A549 (cell line): ENCODE results near the gene GALR1. TPM values are rescaled to one million over a fixed set of nuclear protein-coding genes. Genes with fewer than 3 reads are reported as not detected.
A peak's percentile ranks its signal among the peaks of the same experiment; 100 is the strongest.

Experiments
- ATAC-seq, 2 experiments: fragments of 200-7000 bp in 1 of 2; fragments of >200 bp in 1 of 2; cut with Nextera tagmentation in 1 of 2; cut with Tn5 transposase in 1 of 2; 3 replicates each; pipeline versions ENCODE4 v1.8.0 to v1.9.1; 2018 to 2020; ENCODE audit warnings: mild to moderate bottlenecking in 1 of 2, moderate library complexity in 1 of 2
- CTCF ChIA-PET: fragments of 300-600 bp; sonication (Branson Sonifier 250); formaldehyde crosslinking; extraction: SDS; loops from one replicate; lab custom pipeline; 2021; ENCODE audit warnings: antibody characterized with exemption, inconsistent platforms; lab: Yijun Ruan, JAX
- POLR2A ChIA-PET: fragments of 350-600 bp; formaldehyde crosslinking; extraction: SDS; loops from one replicate; lab custom pipeline; 2021; ENCODE audit warnings: antibody characterized with exemption, inconsistent platforms; lab: Yijun Ruan, JAX
- DNase-seq, 2 experiments: peaks; one replicate each; pipeline versions ENCODE4 v3.0.0 to v3.0.0-alpha.2; 2011 to 2016; ENCODE audit warnings: low read depth in 1 of 2, low spot score in 1 of 2
- FAIRE-seq: peaks from 2 replicates; lab custom pipeline; 2011; peaks lifted over from hg19 to GRCh38; lab: Jason Lieb, UNC
- H3K27ac ChIP-seq, 2 experiments: fragments of >200 bp; sonication (Bioruptor Twin); formaldehyde crosslinking; 3 replicates each; pipeline ENCODE4 v1.5.1; 2016 to 2017
- H3K4me1 ChIP-seq: fragments of >200 bp; sonication (Bioruptor Twin); formaldehyde crosslinking; 3 replicates; pipeline ENCODE4 v1.6.1; 2016
- H3K4me2 ChIP-seq: fragments of >200 bp; sonication (Bioruptor Twin); formaldehyde crosslinking; 3 replicates; pipeline ENCODE4 v1.6.1; 2016
- H3K4me3 ChIP-seq: fragments of >200 bp; sonication (Bioruptor Twin); formaldehyde crosslinking; 3 replicates; pipeline ENCODE4 v1.5.1; 2016
- H3K9me3 ChIP-seq: fragments of >200 bp; sonication (Bioruptor Twin); formaldehyde crosslinking; 3 replicates; pipeline ENCODE4 v1.6.1; 2016
- CBX2 ChIP-seq: fragments of 200-600 bp; sonication (generic); IDR thresholded peaks from 2 replicates; pipeline ENCODE4 v1.6.1; 2016; ENCODE audit warnings: low read depth, mild to moderate bottlenecking, borderline replicate concordance
- EP300 ChIP-seq, 2 experiments: fragments of >200 bp; sonication (Bioruptor Twin); formaldehyde crosslinking; IDR thresholded peaks; 2 replicates in 1 of 2; 3 replicates in 1 of 2; pipeline ENCODE4 v1.6.1; 2016 to 2017
- FOSL2 ChIP-seq, 2 experiments: fragments of 450-650 bp in 1 of 2; fragments of >200 bp in 1 of 2; sonication (Bioruptor Twin) in 1 of 2; formaldehyde crosslinking; IDR thresholded peaks; 2 replicates each; pipeline versions ENCODE4 v1.5.0 to v1.6.1; 2016 to 2020; ENCODE audit warnings: mild to moderate bottlenecking in 1 of 2, moderate library complexity in 1 of 2
- HEYL ChIP-seq: fragments of 250-450 bp; sonication (Bioruptor Pico); IDR thresholded peaks from 2 replicates; pipeline ENCODE4 v1.8.0; 2021; ENCODE audit warnings: mild to moderate bottlenecking, moderate library complexity
- HOXB5 ChIP-seq: fragments of 250-450 bp; sonication (Bioruptor Pico); IDR thresholded peaks from 2 replicates; pipeline ENCODE4 v1.5.0; 2020; ENCODE audit warnings: mild to moderate bottlenecking, moderate library complexity
- JUN ChIP-seq, 2 experiments: fragments of >200 bp; sonication (Bioruptor Twin); formaldehyde crosslinking; IDR thresholded peaks; 2 replicates in 1 of 2; 3 replicates in 1 of 2; pipeline ENCODE4 v1.6.1; 2016 to 2017
- KDM5A ChIP-seq: fragments of 200-600 bp; sonication (generic); IDR thresholded peaks from 2 replicates; pipeline ENCODE4 v1.6.1; 2016; ENCODE audit warnings: antibody characterized with exemption, mild to moderate bottlenecking
- MAFK ChIP-seq: fragments of 450-650 bp; IDR thresholded peaks from 2 replicates; pipeline ENCODE4 v1.6.1; 2014; ENCODE audit not compliant: partially characterized antibody
- MAZ ChIP-seq: fragments of 150-350 bp; IDR thresholded peaks from 2 replicates; pipeline ENCODE4 v1.6.1; 2014; ENCODE audit warnings: antibody characterized with exemption, low read depth, low read length, borderline replicate concordance
- NFE2L2 ChIP-seq: fragments of 150-350 bp; conservative IDR thresholded peaks from 2 replicates; pipeline ENCODE4 v1.6.1; 2014; ENCODE audit warnings: low read length
- POLR2A ChIP-seq: IDR thresholded peaks from 2 replicates; pipeline ENCODE4 v1.6.1; 2012; ENCODE audit warnings: mild to moderate bottlenecking, low read length
- RARB ChIP-seq: fragments of 250-450 bp; sonication (Bioruptor Pico); IDR thresholded peaks from 2 replicates; pipeline ENCODE4 v1.8.0; 2021; ENCODE audit warnings: mild to moderate bottlenecking, moderate library complexity
- RFX5 ChIP-seq: fragments of 450-650 bp; IDR thresholded peaks from 2 replicates; pipeline ENCODE4 v1.7.1; 2014; ENCODE audit warnings: antibody characterized with exemption, mild to moderate bottlenecking, moderate library complexity
- RNF2 ChIP-seq: fragments of 200-600 bp; sonication (generic); IDR thresholded peaks from 2 replicates; pipeline ENCODE4 v1.6.1; 2016; ENCODE audit warnings: low read depth, mild to moderate bottlenecking, antibody characterized with exemption, moderate library complexity, borderline replicate concordance
- ZSCAN20 ChIP-seq: fragments of 250-450 bp; sonication (Bioruptor Pico); IDR thresholded peaks from 2 replicates; pipeline ENCODE4 v1.8.0; 2022; ENCODE audit warnings: mild to moderate bottlenecking, moderate library complexity
- WGBS: methylation state at CpG from one replicate; pipeline ENCODE4 v1.1.6; 2017; ENCODE audit errors: missing lambda C conversion rate; 5-methylcytosine and 5-hydroxymethylcytosine counted together
- polyA plus RNA-seq, 4 experiments: library from polyadenylated mRNA; depleted of rRNA in 3 of 4; stranded (reverse); fragments of >200 nt; fragmentation: RNase III in 1 of 4; extraction: RNeasy Plus Mini Kit Qiagen cat#74134 plus additional on column Dnase treatment in 1 of 4; gene quantifications; 2 replicates in 3 of 4; 3 replicates in 1 of 4; pipeline ENCODE4 v1.2.3, GENCODE V29; 2011 to 2017
- TF ChIP-seq, protein P1 (sequence below): fragments of >200 bp; sonication (Bioruptor Twin); formaldehyde crosslinking; IDR thresholded peaks from 3 replicates; pipeline ENCODE4 v1.6.1; 2016
- TF ChIP-seq, protein P2 (sequence below): IDR thresholded peaks from 2 replicates; pipeline ENCODE4 v1.6.1; 2012
- TF ChIP-seq, protein P3 (sequence below): fragments of 250-450 bp; sonication (Bioruptor Pico); IDR thresholded peaks from 2 replicates; pipeline ENCODE4 v1.5.0; 2021; ENCODE audit warnings: mild to moderate bottlenecking, moderate library complexity, borderline replicate concordance
- TF ChIP-seq, protein P4 (sequence below): fragments of 250-450 bp; sonication (Bioruptor Pico); IDR thresholded peaks from 2 replicates; pipeline ENCODE4 v1.5.0; 2020; ENCODE audit warnings: low read depth, mild to moderate bottlenecking, moderate library complexity

The GALR1 gene
- polyA plus RNA-seq, 2 of the 4 experiments (the other 2 are of a cell fraction), result not detected

GRCh38 chr18:77305676-77306075 is 56.0 kb downstream of the GALR1 start:
- ChIA-PET CTCF (no interaction called here), POLR2A (no interaction called here)
- ATAC-seq (no peak), FAIRE-seq (no peak), DNase-seq (no peak)
- WGBS, result 26% methylated on average over 4 of the region's 4 CpGs
- H3K27ac ChIP-seq, result no peak overlapping the region
- no peaks in the 10 kb centered on the region for H3K9me3 ChIP-seq
- H3K4me3 ChIP-seq, result no peak overlapping the region
- H3K4me2 ChIP-seq, result no peak overlapping the region
- no peaks in the 10 kb centered on the region for H3K4me1 ChIP-seq
- TF ChIP-seq HOXB5 (CRISPR knock-in tag) (no peak), MAFK (peak; percentile 67)

- Histone ChIP-seq H3K9me3 (no peaks in the 10 kb centered on the region), H3K4me2 (no peak overlapping the region), H3K27ac (no peak overlapping the region), H3K4me1 (no peaks in the 10 kb centered on the region), H3K4me3 (no peak overlapping the region)
- ChIA-PET CTCF (no interaction called here), POLR2A (no interaction called here)
- FAIRE-seq, result no peak
- no peak for TF ChIP-seq RNF2
- no peak for TF ChIP-seq RFX5
- no peak for TF ChIP-seq EP300 (IDR thresholded peaks at IDR 0.05)
- no peak for TF ChIP-seq MAZ
- TF ChIP-seq KDM5A, result no peak
- TF ChIP-seq JUN (IDR thresholded peaks at IDR 0.05), result no peak
- TF ChIP-seq, protein P1, sequence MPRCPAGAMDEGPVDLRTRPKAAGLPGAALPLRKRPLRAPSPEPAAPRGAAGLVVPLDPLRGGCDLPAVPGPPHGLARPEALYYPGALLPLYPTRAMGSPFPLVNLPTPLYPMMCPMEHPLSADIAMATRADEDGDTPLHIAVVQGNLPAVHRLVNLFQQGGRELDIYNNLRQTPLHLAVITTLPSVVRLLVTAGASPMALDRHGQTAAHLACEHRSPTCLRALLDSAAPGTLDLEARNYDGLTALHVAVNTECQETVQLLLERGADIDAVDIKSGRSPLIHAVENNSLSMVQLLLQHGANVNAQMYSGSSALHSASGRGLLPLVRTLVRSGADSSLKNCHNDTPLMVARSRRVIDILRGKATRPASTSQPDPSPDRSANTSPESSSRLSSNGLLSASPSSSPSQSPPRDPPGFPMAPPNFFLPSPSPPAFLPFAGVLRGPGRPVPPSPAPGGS, result no peak
- no peak for TF ChIP-seq RARB
- TF ChIP-seq HEYL (CRISPR knock-in tag), result no peak
- TF ChIP-seq, protein P2, sequence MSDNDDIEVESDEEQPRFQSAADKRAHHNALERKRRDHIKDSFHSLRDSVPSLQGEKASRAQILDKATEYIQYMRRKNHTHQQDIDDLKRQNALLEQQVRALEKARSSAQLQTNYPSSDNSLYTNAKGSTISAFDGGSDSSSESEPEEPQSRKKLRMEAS, result no peak
- no peak for TF ChIP-seq FOSL2 (IDR thresholded peaks at IDR 0.05)
- no peak for TF ChIP-seq FOSL2 (CRISPR knock-in tag; IDR thresholded peaks at IDR 0.05)
- TF ChIP-seq, protein P3, sequence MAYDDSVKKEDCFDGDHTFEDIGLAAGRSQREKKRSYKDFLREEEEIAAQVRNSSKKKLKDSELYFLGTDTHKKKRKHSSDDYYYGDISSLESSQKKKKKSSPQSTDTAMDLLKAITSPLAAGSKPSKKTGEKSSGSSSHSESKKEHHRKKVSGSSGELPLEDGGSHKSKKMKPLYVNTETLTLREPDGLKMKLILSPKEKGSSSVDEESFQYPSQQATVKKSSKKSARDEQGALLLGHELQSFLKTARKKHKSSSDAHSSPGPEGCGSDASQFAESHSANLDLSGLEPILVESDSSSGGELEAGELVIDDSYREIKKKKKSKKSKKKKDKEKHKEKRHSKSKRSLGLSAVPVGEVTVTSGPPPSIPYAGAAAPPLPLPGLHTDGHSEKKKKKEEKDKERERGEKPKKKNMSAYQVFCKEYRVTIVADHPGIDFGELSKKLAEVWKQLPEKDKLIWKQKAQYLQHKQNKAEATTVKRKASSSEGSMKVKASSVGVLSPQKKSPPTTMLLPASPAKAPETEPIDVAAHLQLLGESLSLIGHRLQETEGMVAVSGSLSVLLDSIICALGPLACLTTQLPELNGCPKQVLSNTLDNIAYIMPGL, result no peak
- no peak for TF ChIP-seq ZSCAN20
- ATAC-seq, result no peak
- no peak for DNase-seq
- WGBS, result 22% methylated on average over 6 of the region's 6 CpGs
Observed at GRCh38 chr18:77308216-77308615, 58.6 kb downstream of the GALR1 start.

GRCh38 chr18:77314511-77314910 is 64.9 kb downstream of the GALR1 start:
- H3K9me3 ChIP-seq, result no peaks in the 10 kb centered on the region
- H3K4me3 ChIP-seq, result no peak overlapping the region
- H3K27ac ChIP-seq, result no peak overlapping the region
- CTCF ChIA-PET, result no interaction called here
- no peak for ATAC-seq
- no peaks in the 10 kb centered on the region for H3K4me1 ChIP-seq
- WGBS, result 56% methylated on average over 6 of the region's 6 CpGs
- POLR2A ChIA-PET, result no interaction called here
- H3K4me2 ChIP-seq, result no peak overlapping the region
- FAIRE-seq, result no peak
- DNase-seq, result no peak
- no peak for TF ChIP-seq POLR2A
- TF ChIP-seq CBX2, result no peak
- TF ChIP-seq, protein P2, result no peak
- no peak for TF ChIP-seq MAZ
- TF ChIP-seq NFE2L2, result no peak

DNA sequence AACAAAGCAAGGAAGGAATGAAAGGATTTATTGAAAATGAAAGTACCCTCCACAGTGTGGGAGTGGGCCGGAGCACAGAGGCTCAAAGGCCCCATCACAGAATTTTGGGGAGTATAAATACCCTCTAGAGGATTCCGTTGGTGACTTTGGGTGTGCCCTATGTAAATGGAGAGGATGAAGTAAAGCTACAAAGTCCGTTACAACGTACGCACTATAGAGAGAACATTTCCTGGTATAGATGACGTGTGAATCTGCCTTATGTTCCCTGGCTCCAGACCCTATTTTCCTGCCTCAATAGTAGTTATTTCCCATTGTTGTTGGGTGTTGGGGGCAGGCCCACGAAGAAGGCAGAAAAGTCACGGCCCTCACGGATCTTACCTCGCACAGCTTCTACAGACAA is 65.3 kb downstream of the GALR1 start:
- ATAC-seq, result no peak
- no peak overlapping the region for H3K27ac ChIP-seq
- WGBS, result 62% methylated on average over 10 of the region's 10 CpGs
- TF ChIP-seq RNF2, result no peak
- TF ChIP-seq, protein P4, sequence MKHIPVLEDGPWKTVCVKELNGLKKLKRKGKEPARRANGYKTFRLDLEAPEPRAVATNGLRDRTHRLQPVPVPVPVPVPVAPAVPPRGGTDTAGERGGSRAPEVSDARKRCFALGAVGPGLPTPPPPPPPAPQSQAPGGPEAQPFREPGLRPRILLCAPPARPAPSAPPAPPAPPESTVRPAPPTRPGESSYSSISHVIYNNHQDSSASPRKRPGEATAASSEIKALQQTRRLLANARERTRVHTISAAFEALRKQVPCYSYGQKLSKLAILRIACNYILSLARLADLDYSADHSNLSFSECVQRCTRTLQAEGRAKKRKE, result no peak
- TF ChIP-seq HEYL (CRISPR knock-in tag), result no peak
- ChIA-PET CTCF (no interaction called here), POLR2A (no interaction called here)
- no peaks in the 10 kb centered on the region for H3K4me1 ChIP-seq
- H3K4me3 ChIP-seq, result no peak overlapping the region
- FAIRE-seq, result no peak
- DNase-seq, result no peak
- no peak overlapping the region for H3K4me2 ChIP-seq
- no peaks in the 10 kb centered on the region for H3K9me3 ChIP-seq
